GM12865 (cell line): ENCODE measurements around the gene DAPK1.

Experiments
- DNase-seq: peaks from one replicate; pipeline ENCODE4 v3.0.0; 2010; ENCODE audit warnings: low read depth
- H3K4me3 ChIP-seq: 2 replicates; pipeline ENCODE4 v1.5.1; 2011; ENCODE audit warnings: mild to moderate bottlenecking, low read depth, low read length, control low read depth
- CTCF ChIP-seq: IDR thresholded peaks from 2 replicates; pipeline ENCODE4 v1.5.1; 2011; ENCODE audit warnings: low read length, control low read depth, low read depth, inconsistent platforms; ENCODE audit not compliant: insufficient read depth; ENCODE audit errors: missing control alignments

DAPK1 gene

GRCh38 chr9:87549791-87550190 lies 52.1 kb downstream of the DAPK1 start:
- H3K4me3 ChIP-seq = no peak overlapping the region
- DNase-seq = no peak
- no peak for TF ChIP-seq CTCF

GRCh38 chr9:87550253-87550954 lies 52.7 kb downstream of the DAPK1 start:
- H3K4me3 ChIP-seq = no peak overlapping the region
- TF ChIP-seq CTCF = no peak
- DNase-seq = no peak

- H3K4me3 ChIP-seq = no peak overlapping the region
- no peak for DNase-seq
- no peak for TF ChIP-seq CTCF
Measured at GRCh38 chr9:87551772-87552217, 54.1 kb downstream of the DAPK1 start.

GRCh38 chr9:87554171-87554910 lies 56.7 kb downstream of the DAPK1 start:
- no peak for TF ChIP-seq CTCF
- DNase-seq = no peak
- no peak overlapping the region for H3K4me3 ChIP-seq

- no peak overlapping the region for H3K4me3 ChIP-seq
- DNase-seq = no peak
- TF ChIP-seq CTCF = no peak
Measured at GRCh38 chr9:87554976-87555375, 57.3 kb downstream of the DAPK1 start.

GRCh38 chr9:87556039-87556438 lies 58.4 kb downstream of the DAPK1 start:
- no peak overlapping the region for H3K4me3 ChIP-seq
- no peak for DNase-seq
- TF ChIP-seq CTCF = no peak
